PC-9 (cell line): ENCODE measurements around the gene JMJD6. TPM values are rescaled to one million over a fixed set of nuclear protein-coding genes. Genes with fewer than 3 reads are reported as not detected.
"Not testable (repeated sequence)": the region's sequence is repeated elsewhere in the genome, so short reads cannot be mapped to it uniquely, and the experiment has no call there.

Experiments used
- BruUV-seq: library from RNA; stranded (reverse); fragments of 400-500 nt; replicated peaks from 2 replicates; lab custom pipeline; 2021; lab: Mats Ljungman, UMichigan
- CTCF ChIA-PET: fragments of 300-600 bp; sonication (Branson Sonifier 250); formaldehyde crosslinking; loops from one replicate; lab custom pipeline; 2022; ENCODE audit warnings: antibody characterized with exemption; lab: Charles Lee
- POLR2A ChIA-PET: fragments of 300-600 bp; sonication (Branson Sonifier 250); formaldehyde crosslinking; loops from one replicate; lab custom pipeline; 2022; ENCODE audit warnings: antibody characterized with exemption; ENCODE audit not compliant: unreplicated experiment; lab: Charles Lee
- DNase-seq, 2 experiments: peaks; one replicate each; pipeline versions ENCODE4 v3.0.0 to v3.0.0-alpha.2; 2015 to 2022; ENCODE audit warnings: mixed read lengths in 1 of 2
- H2AFZ ChIP-seq: fragments of 200-600 bp; sonication (generic); 2 replicates; pipeline ENCODE4 v1.8.1; 2017; ENCODE audit warnings: antibody characterized with exemption
- H3F3A ChIP-seq: fragments of 200-600 bp; sonication (generic); 2 replicates; pipeline ENCODE4 v1.8.1; 2017; ENCODE audit warnings: antibody characterized with exemption, mild to moderate bottlenecking, low read depth; ENCODE audit not compliant: insufficient read depth
- H3K27ac ChIP-seq: fragments of 200-600 bp; sonication (generic); 2 replicates; pipeline ENCODE4 v1.6.1; 2016; ENCODE audit warnings: mixed run types
- H3K27me3 ChIP-seq: fragments of 200-600 bp; sonication (generic); 2 replicates; pipeline ENCODE4 v1.6.1; 2016; ENCODE audit warnings: low read depth, mixed run types; ENCODE audit not compliant: insufficient read depth
- H3K36me3 ChIP-seq: fragments of 200-600 bp; sonication (generic); 2 replicates; pipeline ENCODE4 v1.6.1; 2016; ENCODE audit warnings: low read depth, mixed run types
- H3K4me1 ChIP-seq: fragments of 200-600 bp; sonication (generic); replicated peaks from 2 replicates; pipeline ENCODE4 v1.6.1; 2016; ENCODE audit warnings: mixed run types; ENCODE audit not compliant: insufficient read depth
- H3K4me2 ChIP-seq: fragments of 200-600 bp; sonication (generic); 2 replicates; pipeline ENCODE4 v1.6.1; 2017; ENCODE audit warnings: mixed run types
- H3K4me3 ChIP-seq: fragments of 200-600 bp; sonication (generic); 2 replicates; pipeline ENCODE4 v1.6.1; 2016; ENCODE audit warnings: mixed run types
- H3K79me2 ChIP-seq: fragments of 200-600 bp; sonication (generic); 2 replicates; pipeline ENCODE4 v1.6.1; 2017; ENCODE audit warnings: low read depth, mixed run types
- H3K9me2 ChIP-seq: fragments of 200-600 bp; sonication (generic); 2 replicates; pipeline ENCODE4 v1.8.1; 2017; ENCODE audit warnings: mild to moderate bottlenecking; ENCODE audit not compliant: insufficient read depth
- H3K9me3 ChIP-seq: fragments of 200-600 bp; sonication (generic); 2 replicates; pipeline ENCODE4 v1.8.1; 2016; ENCODE audit warnings: low read depth; ENCODE audit not compliant: insufficient read depth
- H4K20me1 ChIP-seq: fragments of 200-600 bp; sonication (generic); 2 replicates; pipeline ENCODE4 v1.8.1; 2017; ENCODE audit not compliant: insufficient read depth
- EZH2 ChIP-seq: fragments of 200-600 bp; sonication (generic); IDR thresholded peaks from 2 replicates; pipeline ENCODE4 v1.8.0; 2017; ENCODE audit warnings: antibody characterized with exemption, low read depth
- intact Hi-C: fragments of 100-400 bp; cut with micrococcal nuclease; formaldehyde crosslinking; loops from one replicate; pipeline ENCODE4 v1.10.0; 2022; ENCODE audit not compliant: unreplicated experiment
- total RNA-seq: library from RNA; stranded (reverse); gene quantifications from 2 replicates; pipeline ENCODE4 v1.2.3, GENCODE V29; 2021
- TF ChIP-seq, protein P1 (sequence below): fragments of 200-600 bp; sonication (generic); conservative IDR thresholded peaks from 2 replicates; pipeline ENCODE4 v1.6.1; 2017; ENCODE audit warnings: mixed run types, antibody characterized with exemption, mild to moderate bottlenecking, moderate library complexity

Gene JMJD6
- total RNA-seq, 1 experiment from 2014 or later: 25.2 TPM

DNA sequence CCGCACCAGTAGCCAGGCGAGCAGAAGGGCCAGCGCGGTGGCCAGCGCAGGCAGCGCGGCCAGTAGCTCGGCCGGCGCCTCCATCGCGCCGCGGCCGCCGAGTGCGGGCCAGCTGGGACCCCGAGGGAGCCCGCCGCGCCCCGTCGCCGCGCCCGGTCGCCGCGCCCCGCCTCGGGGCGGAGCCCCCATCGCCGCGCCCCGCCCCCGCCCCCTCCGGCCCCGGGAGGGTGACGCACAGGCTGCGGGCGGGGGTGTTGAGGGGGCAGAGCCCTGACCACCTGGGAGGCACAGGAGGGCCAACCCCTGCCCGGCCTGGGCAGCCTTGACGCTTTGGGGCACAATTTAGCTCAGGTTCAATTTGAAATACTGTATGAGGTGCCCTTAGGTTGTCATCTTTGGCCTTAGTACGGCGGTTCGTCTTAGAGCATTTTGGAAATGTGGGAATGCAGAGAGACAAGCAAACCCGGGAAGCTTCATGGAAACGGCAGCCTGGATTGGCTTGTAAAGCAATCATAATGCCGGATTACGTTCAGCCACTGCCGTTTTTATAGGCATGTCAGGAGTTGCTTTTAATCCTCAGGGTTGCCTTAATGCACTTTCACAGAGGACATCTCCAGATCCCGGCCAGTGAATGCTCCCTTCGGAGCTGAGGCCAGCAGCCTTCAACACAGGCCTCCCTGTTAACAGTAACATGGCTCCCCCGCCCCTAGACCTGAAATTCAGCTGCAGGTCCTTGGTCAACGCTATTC, 15.4 kb downstream of the JMJD6 start, which contains the start of gene MXRA7:
Gene MXRA7 (minus strand): TSS at position 103 of the 749 bp plus-strand sequence. CDS start 19 bp downstream, at position 84.
- Histone ChIP-seq H3K4me1 (0 out of 2 replicates have a peak, but pooled peaks cover 6% of the 10 kb centered on the region), H3K4me3 (peak within 1 kb of the TSS; percentile 56), H4K20me1 (no peaks in the 10 kb centered on the region), H3F3A (peaks cover 7% of the 10 kb centered on the region; the same call in 1 of the 2 replicates), H3K9me3 (no peaks in the 10 kb centered on the region), H3K36me3 (no peaks in the 10 kb centered on the region), H3K27me3 (no peaks in the 10 kb centered on the region), H3K27ac (no peak within 1 kb of the TSS), H2AFZ (no peak within 1 kb of the TSS), H3K9me2 (no peaks in the 10 kb centered on the region), H3K4me2 (peak within 1 kb of the TSS; percentile 76), H3K79me2 (no peaks in the 10 kb centered on the region)
- ChIA-PET CTCF (interaction anchor here (0.5 to 0.6 kb wide), 2 partner anchors 127 to 130 kb away, joined by 6 read pairs; no protein-coding TSS in a partner anchor), POLR2A (no interaction called here)
- DNase-seq: peak in 1 of 2 experiments; percentile 69
- intact Hi-C loops: loop anchor here (10.0 kb wide), 1 partner anchor 246 kb away; the partner anchor contains the start of gene AANAT
- no TSS peak for BruUV-seq
- TF ChIP-seq, protein P1, sequence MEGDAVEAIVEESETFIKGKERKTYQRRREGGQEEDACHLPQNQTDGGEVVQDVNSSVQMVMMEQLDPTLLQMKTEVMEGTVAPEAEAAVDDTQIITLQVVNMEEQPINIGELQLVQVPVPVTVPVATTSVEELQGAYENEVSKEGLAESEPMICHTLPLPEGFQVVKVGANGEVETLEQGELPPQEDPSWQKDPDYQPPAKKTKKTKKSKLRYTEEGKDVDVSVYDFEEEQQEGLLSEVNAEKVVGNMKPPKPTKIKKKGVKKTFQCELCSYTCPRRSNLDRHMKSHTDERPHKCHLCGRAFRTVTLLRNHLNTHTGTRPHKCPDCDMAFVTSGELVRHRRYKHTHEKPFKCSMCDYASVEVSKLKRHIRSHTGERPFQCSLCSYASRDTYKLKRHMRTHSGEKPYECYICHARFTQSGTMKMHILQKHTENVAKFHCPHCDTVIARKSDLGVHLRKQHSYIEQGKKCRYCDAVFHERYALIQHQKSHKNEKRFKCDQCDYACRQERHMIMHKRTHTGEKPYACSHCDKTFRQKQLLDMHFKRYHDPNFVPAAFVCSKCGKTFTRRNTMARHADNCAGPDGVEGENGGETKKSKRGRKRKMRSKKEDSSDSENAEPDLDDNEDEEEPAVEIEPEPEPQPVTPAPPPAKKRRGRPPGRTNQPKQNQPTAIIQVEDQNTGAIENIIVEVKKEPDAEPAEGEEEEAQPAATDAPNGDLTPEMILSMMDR: no peak
- no peak for TF ChIP-seq EZH2

DNA sequence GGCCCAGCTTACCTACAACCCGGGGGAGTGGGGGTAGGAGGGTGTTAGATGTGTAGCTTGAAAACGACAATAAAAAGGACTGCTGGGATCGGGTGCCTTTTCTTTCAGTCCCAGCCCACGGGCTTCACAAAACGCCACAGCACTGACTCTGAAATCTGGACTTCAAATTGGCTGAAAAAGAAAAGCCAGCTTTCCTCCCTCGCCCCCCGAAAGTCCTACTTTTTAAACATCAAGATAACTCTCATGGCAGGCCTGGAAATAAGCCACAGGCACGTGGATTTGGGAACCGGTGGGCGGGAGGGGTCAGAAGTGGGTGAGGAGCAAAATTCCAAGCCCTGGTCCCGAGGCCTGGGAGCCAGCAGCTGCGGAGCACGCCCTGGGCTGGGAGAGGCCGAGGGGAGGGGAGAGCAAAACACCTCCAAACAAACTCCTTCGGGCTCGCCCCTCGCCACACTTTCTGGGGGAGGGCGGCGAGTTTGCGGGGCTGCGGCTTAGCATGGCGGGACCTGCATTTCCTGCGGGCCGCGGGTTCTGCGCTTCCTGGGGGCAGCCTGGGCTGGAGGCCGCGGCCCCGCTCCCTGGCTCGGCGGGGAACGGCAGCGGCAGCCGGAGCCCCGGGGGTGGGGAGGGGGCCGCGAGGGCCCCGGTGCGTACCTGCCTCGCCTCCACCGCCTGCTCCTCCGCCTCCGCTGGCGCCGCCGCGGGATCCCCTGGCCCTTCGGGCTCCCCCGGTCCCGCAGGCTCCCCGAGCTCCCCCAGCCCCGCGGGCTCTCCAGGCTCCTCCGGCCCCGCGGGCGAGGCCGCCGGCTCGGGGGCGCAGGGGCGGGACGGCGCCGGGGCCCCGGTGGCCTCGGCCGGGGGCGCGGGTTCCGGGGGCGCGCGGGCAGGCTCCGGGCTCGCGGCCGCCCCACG, 16.2 kb downstream of the JMJD6 start:
- H3K9me2 ChIP-seq, POLR2A ChIA-PET, DNase-seq, H4K20me1 ChIP-seq, H3K9me3 ChIP-seq, H3K27me3 ChIP-seq, H3K4me2 ChIP-seq, H3K27ac ChIP-seq, H3K4me1 ChIP-seq, H3K79me2 ChIP-seq, BruUV-seq, H3K36me3 ChIP-seq, H3F3A ChIP-seq, H2AFZ ChIP-seq, H3K4me3 ChIP-seq: not testable (repeated sequence)
- CTCF ChIA-PET: interaction anchor here (0.5 to 0.6 kb wide), 2 partner anchors 126 to 131 kb away, joined by 6 read pairs; no protein-coding TSS in a partner anchor
- intact Hi-C loops: loop anchor here (10.0 kb wide), 1 partner anchor 245 kb away; the partner anchor contains the start of gene AANAT

DNA sequence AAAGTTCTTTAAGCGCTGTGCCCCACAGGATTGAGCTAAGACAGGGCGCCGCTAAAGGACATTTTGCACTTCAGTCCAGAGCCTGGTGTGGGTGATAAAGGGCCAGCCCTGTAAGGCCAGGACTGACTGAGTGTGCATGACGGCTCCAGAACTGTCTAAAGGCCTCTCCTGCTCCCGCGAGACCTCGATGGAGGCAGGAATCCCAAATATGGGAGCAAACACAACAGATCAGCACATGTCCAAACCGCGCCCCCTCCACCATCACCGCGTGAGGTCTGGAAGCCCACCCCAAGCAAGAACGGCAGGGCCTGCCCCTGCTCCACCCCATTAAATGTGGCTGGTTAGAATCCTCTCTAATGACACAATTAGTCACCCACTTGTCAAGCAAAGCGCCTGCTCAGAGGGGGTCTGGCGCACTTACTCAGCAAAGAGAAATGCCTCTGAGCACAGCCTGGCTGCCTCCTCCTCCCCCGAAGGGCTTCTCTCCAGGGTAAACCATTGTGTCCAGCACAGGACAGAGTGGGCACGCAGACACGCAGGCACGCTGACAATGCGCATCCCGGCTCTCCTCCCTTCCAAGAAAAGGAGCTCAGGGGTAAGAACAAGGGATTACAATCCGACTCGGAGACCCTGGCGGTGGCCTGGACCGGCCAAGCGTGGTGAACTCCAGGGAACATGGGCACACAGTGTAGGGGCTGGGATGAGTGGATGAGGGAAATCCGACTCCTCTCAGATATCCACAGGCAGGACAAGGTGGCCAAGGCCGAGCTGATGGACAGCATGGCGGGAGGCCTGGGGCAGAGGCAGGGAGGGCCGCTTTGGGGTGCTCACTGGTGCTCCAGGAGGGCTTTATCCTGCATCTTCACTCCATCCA, 17.1 kb downstream of the JMJD6 start:
- no peaks in the 10 kb centered on the region for H3K27me3 ChIP-seq
- H3K4me3 ChIP-seq: no peak overlapping the region
- TF ChIP-seq, protein P1: no peak
- no peak for TF ChIP-seq EZH2
- POLR2A ChIA-PET: no interaction called here
- no peaks in the 10 kb centered on the region for H3K36me3 ChIP-seq
- 0 out of 2 replicates have a peak, but pooled peaks cover 6% of the 10 kb centered on the region for H3K4me1 ChIP-seq
- no peaks in the 10 kb centered on the region for H3K9me2 ChIP-seq
- no peak for DNase-seq
- H2AFZ ChIP-seq: no peak overlapping the region
- intact Hi-C loops: no loop called here
- BruUV-seq: no TSS peak
- no peak overlapping the region for H3K4me2 ChIP-seq
- CTCF ChIA-PET: no interaction called here
- no peaks in the 10 kb centered on the region; the same call in 1 of the 2 replicates for H3F3A ChIP-seq
- no peaks in the 10 kb centered on the region for H3K9me3 ChIP-seq
- H3K79me2 ChIP-seq: no peaks in the 10 kb centered on the region
- no peaks in the 10 kb centered on the region for H4K20me1 ChIP-seq
- no peak overlapping the region for H3K27ac ChIP-seq
